GM21526 (cell line): Measurements from ENCODE around the gene PRRT3.
"Not testable (repeated sequence)": the region's sequence is repeated elsewhere in the genome, so short reads cannot be mapped to it uniquely, and the experiment has no call there.

ENCODE experiments used
- ATAC-seq: cut with Tn5 transposase; IDR thresholded peaks from one replicate; pipeline ENCODE4 v1.9.1; 2021; ENCODE audit warnings: moderate library complexity; ENCODE audit not compliant: unreplicated experiment, low FRiP score

PRRT3 gene

GRCh38 chr3:9948586-9948985 is 3.6 kb downstream of the PRRT3 start:
- ATAC-seq, result no peak

- ATAC-seq, result no peak
Measured at GRCh38 chr3:9947025-9947995, 4.9 kb downstream of the PRRT3 start.

- no peak for ATAC-seq
Measured at GRCh38 chr3:9946112-9947024, 5.8 kb downstream of the PRRT3 start.

GRCh38 chr3:9945358-9945757 is 6.8 kb downstream of the PRRT3 start:
- ATAC-seq, result no peak

GRCh38 chr3:9944271-9944670 is 7.9 kb downstream of the PRRT3 start:
- no peak for ATAC-seq

- no peak for ATAC-seq
Measured at GRCh38 chr3:9942934-9943690, 9.1 kb downstream of the PRRT3 start.

GRCh38 chr3:9942164-9942563 is 10.0 kb downstream of the PRRT3 start:
- no peak for ATAC-seq

GRCh38 chr3:9940746-9941145 is 11.5 kb downstream of the PRRT3 start:
- no peak for ATAC-seq

- not testable (repeated sequence) for ATAC-seq
Measured at GRCh38 chr3:9939906-9940305, 12.3 kb downstream of the PRRT3 start.

- no peak for ATAC-seq
Measured at GRCh38 chr3:9938966-9939365, 13.2 kb downstream of the PRRT3 start.

GRCh38 chr3:9937486-9938238 is 14.5 kb downstream of the PRRT3 start:
- ATAC-seq, result no peak

- no peak for ATAC-seq
Measured at GRCh38 chr3:9935966-9936510, 16.2 kb downstream of the PRRT3 start.

GRCh38 chr3:9934993-9935392 is 17.2 kb downstream of the PRRT3 start:
- no peak for ATAC-seq

- ATAC-seq, result no peak
Measured at GRCh38 chr3:9934235-9934621, 18.0 kb downstream of the PRRT3 start.

GRCh38 chr3:9933561-9934234 is 18.5 kb downstream of the PRRT3 start, which contains the start of gene CRELD1:
CRELD1 (plus strand) TSS chr3:9933834; CDS start chr3:9934439, 605 bp downstream.
- peak; percentile 86 for ATAC-seq

GRCh38 chr3:9932843-9933560 is 19.2 kb downstream of the PRRT3 start:
- peak; percentile 67 for ATAC-seq

GRCh38 chr3:9932535-9932842 is 19.7 kb downstream of the PRRT3 start:
- no peak for ATAC-seq

- ATAC-seq, result no peak
Measured at GRCh38 chr3:9930804-9931418, 21.3 kb downstream of the PRRT3 start.
